ENCODE measurements around the gene TRIM39. TPM values are rescaled to one million over a fixed set of nuclear protein-coding genes. Genes with fewer than 3 reads are reported as not detected.

Gene TRIM39
- total and polyA plus RNA-seq, 2 donors (not counting 1 experiment from before 2014, with no cell fraction given): 18.1 to 31.4 TPM

DNA sequence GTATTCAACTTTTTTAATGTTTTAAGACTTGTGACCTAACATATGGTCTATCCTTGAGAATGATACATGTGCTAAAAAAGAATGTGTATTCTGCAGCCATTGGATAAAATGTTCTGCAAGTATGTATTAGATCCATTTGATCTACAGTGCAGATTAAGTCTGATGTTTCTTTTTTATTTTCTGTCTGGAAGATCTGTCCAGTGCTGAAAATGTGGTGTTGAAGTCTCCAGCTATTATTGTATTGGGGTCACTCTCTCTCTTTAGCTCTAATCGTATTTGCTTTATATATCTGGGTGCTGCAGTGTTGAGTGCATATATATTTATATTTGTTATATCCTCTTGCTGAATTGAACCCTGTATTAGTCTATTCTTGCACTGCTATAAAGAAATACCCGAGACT lies 44.2 kb upstream of the TRIM39 start:
- CTCF ChIA-PET: no interaction called here
- no peak overlapping the region for H3K4me2 ChIP-seq (replicated peaks; ENCODE audit: low read depth, low read length, poor library complexity, severe bottlenecking)
- no peak overlapping the region for H3K9ac ChIP-seq (ENCODE audit: low read length)
- no peak overlapping the region for H3K27ac ChIP-seq (ENCODE audit: low read length in 2 of 2)
- H3K27me3 Mint-ChIP-seq: no peaks in the 10 kb centered on the region
- no CpG with 5 or more reads among the region's 2 CpGs for WGBS (ENCODE audit: insufficient coverage)
- POLR2A ChIA-PET: no interaction called here
- no peaks in the 10 kb centered on the region for H3K4me1 Mint-ChIP-seq
- no peaks in the 10 kb centered on the region for H4K20me1 ChIP-seq (ENCODE audit: control insufficient read depth, insufficient read depth, low read length, poor library complexity, severe bottlenecking)
- H3K36me3 ChIP-seq (replicated peaks in 1 of 2; ENCODE audit: control extremely low read depth in 1 of 2, control insufficient read depth in 1 of 2, extremely low read depth in 1 of 2, insufficient read depth in 2 of 2, low read length in 1 of 2): no peaks in the 10 kb centered on the region
- H2AFZ ChIP-seq (ENCODE audit: insufficient read depth, low read depth, low read length, poor library complexity, severe bottlenecking): no peak overlapping the region
- H3K9me3 Mint-ChIP-seq (ENCODE audit: insufficient read depth): peaks cover 27% of the 10 kb centered on the region
- no peak overlapping the region for H3K4me3 ChIP-seq (ENCODE audit: control extremely low read depth in 1 of 5, extremely low read depth in 1 of 5, insufficient read depth in 1 of 5, low read depth in 2 of 5, low read length in 4 of 5)
- no peaks in the 10 kb centered on the region for H3K4me1 ChIP-seq (ENCODE audit: control insufficient read depth in 2 of 2, insufficient read depth in 2 of 2, low read length in 2 of 2)
- H3K4me3 Mint-ChIP-seq: no peak overlapping the region
- no peak for TF ChIP-seq EZH2 (IDR thresholded peaks at IDR 0.05; ENCODE audit: borderline replicate concordance, insufficient read depth, low read depth, low read length, poor library complexity, severe bottlenecking)
- TF ChIP-seq, protein P1, sequence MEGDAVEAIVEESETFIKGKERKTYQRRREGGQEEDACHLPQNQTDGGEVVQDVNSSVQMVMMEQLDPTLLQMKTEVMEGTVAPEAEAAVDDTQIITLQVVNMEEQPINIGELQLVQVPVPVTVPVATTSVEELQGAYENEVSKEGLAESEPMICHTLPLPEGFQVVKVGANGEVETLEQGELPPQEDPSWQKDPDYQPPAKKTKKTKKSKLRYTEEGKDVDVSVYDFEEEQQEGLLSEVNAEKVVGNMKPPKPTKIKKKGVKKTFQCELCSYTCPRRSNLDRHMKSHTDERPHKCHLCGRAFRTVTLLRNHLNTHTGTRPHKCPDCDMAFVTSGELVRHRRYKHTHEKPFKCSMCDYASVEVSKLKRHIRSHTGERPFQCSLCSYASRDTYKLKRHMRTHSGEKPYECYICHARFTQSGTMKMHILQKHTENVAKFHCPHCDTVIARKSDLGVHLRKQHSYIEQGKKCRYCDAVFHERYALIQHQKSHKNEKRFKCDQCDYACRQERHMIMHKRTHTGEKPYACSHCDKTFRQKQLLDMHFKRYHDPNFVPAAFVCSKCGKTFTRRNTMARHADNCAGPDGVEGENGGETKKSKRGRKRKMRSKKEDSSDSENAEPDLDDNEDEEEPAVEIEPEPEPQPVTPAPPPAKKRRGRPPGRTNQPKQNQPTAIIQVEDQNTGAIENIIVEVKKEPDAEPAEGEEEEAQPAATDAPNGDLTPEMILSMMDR (IDR thresholded peaks at IDR 0.05): no peak
- intact Hi-C loops (cut with micrococcal nuclease): no loop called here
- no peak for DNase-seq
- H3K27ac Mint-ChIP-seq: no peak overlapping the region
- H3K79me2 ChIP-seq (ENCODE audit: control insufficient read depth, insufficient read depth, low read length): no peaks in the 10 kb centered on the region
- ATAC-seq (ENCODE audit: low read depth): no peak
- H3K9me3 ChIP-seq (ENCODE audit: control extremely low read depth in 1 of 3, control insufficient read depth in 2 of 3, insufficient read depth in 1 of 3, low read length in 2 of 3): peaks cover 5 to 70% (median 51%) of the 10 kb centered on the region in 3 donors
- no peaks in the 10 kb centered on the region for H3K27me3 ChIP-seq (replicated peaks in 1 of 4; ENCODE audit: control extremely low read depth in 1 of 4, control insufficient read depth in 3 of 4, insufficient read depth in 4 of 4, low read length in 3 of 4)

DNA sequence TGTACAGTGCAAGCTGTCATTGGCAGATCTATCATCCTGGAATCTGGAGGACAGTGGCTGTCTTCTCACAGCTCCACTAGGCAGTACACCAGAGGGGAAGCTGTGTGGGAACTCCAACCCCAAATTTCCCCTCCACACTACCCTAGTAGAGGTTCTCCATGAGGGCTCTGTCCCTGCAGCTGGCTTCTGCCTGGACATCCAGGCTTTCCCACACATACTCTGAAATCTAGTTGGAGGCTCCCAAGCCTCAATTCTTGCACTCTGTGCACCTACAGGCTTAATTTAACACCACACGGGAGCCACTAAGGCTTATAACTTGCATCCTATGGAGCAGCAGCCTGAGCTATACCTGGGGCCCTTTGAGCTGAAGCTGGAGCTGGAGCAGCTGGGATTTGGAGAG lies 43.0 kb upstream of the TRIM39 start:
- CTCF ChIA-PET: no interaction called here
- Mint-ChIP-seq H3K4me3 (no peak overlapping the region), H3K9me3 (ENCODE audit: insufficient read depth) (peaks cover 25% of the 10 kb centered on the region), H3K4me1 (no peaks in the 10 kb centered on the region), H3K27ac (no peak overlapping the region), H3K27me3 (no peaks in the 10 kb centered on the region)
- no peak overlapping the region for H2AFZ ChIP-seq (ENCODE audit: insufficient read depth, low read depth, low read length, poor library complexity, severe bottlenecking)
- peaks cover 5 to 69% (median 47%) of the 10 kb centered on the region in 3 donors for H3K9me3 ChIP-seq (ENCODE audit: control extremely low read depth in 1 of 3, control insufficient read depth in 2 of 3, insufficient read depth in 1 of 3, low read length in 2 of 3)
- peaks cover 0 to 1% of the 10 kb centered on the region in 2 experiments for H3K36me3 ChIP-seq (replicated peaks in 1 of 2; ENCODE audit: control extremely low read depth in 1 of 2, control insufficient read depth in 1 of 2, extremely low read depth in 1 of 2, insufficient read depth in 2 of 2, low read length in 1 of 2)
- no peak overlapping the region for H3K27ac ChIP-seq (ENCODE audit: low read length in 2 of 2)
- H4K20me1 ChIP-seq (ENCODE audit: control insufficient read depth, insufficient read depth, low read length, poor library complexity, severe bottlenecking): no peaks in the 10 kb centered on the region
- POLR2A ChIA-PET: no interaction called here
- WGBS (ENCODE audit: insufficient coverage): no CpG with 5 or more reads among the region's 1 CpG
- ATAC-seq (ENCODE audit: low read depth) (no peak), DNase-seq (no peak)
- H3K79me2 ChIP-seq (ENCODE audit: control insufficient read depth, insufficient read depth, low read length): no peaks in the 10 kb centered on the region
- intact Hi-C loops (cut with micrococcal nuclease): no loop called here
- H3K9ac ChIP-seq (ENCODE audit: low read length): no peak overlapping the region
- no peaks in the 10 kb centered on the region for H3K4me1 ChIP-seq (ENCODE audit: control insufficient read depth in 2 of 2, insufficient read depth in 2 of 2, low read length in 2 of 2)
- TF ChIP-seq EZH2 (IDR thresholded peaks at IDR 0.05; ENCODE audit: borderline replicate concordance, insufficient read depth, low read depth, low read length, poor library complexity, severe bottlenecking): no peak
- TF ChIP-seq, protein P1 (IDR thresholded peaks at IDR 0.05): no peak
- H3K4me3 ChIP-seq (ENCODE audit: control extremely low read depth in 1 of 5, extremely low read depth in 1 of 5, insufficient read depth in 1 of 5, low read depth in 2 of 5, low read length in 4 of 5): no peak overlapping the region
- no peaks in the 10 kb centered on the region for H3K27me3 ChIP-seq (replicated peaks in 1 of 4; ENCODE audit: control extremely low read depth in 1 of 4, control insufficient read depth in 3 of 4, insufficient read depth in 4 of 4, low read length in 3 of 4)
- H3K4me2 ChIP-seq (replicated peaks; ENCODE audit: low read depth, low read length, poor library complexity, severe bottlenecking): no peak overlapping the region
